Posterior cingulate gyrus (tissue), 11 donors: ENCODE data around the gene TAF1D.
"Not testable (repeated sequence)": the region's sequence is repeated elsewhere in the genome, so short reads cannot be mapped to it uniquely, and the experiment has no call there.

Source experiments
- DNase-seq, 10 donors: peaks; one replicate each; pipeline versions ENCODE4 v3.0.0 to v3.0.0-alpha.2; 2020 to 2021; ENCODE audit warnings: mixed read lengths in 3 of 10
- intact Hi-C: fragments of 100-400 bp; cut with DNase I; formaldehyde crosslinking; loops from one replicate; pipeline ENCODE4 v1.15.1; 2023

TAF1D gene, protein sequence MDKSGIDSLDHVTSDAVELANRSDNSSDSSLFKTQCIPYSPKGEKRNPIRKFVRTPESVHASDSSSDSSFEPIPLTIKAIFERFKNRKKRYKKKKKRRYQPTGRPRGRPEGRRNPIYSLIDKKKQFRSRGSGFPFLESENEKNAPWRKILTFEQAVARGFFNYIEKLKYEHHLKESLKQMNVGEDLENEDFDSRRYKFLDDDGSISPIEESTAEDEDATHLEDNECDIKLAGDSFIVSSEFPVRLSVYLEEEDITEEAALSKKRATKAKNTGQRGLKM

DNA sequence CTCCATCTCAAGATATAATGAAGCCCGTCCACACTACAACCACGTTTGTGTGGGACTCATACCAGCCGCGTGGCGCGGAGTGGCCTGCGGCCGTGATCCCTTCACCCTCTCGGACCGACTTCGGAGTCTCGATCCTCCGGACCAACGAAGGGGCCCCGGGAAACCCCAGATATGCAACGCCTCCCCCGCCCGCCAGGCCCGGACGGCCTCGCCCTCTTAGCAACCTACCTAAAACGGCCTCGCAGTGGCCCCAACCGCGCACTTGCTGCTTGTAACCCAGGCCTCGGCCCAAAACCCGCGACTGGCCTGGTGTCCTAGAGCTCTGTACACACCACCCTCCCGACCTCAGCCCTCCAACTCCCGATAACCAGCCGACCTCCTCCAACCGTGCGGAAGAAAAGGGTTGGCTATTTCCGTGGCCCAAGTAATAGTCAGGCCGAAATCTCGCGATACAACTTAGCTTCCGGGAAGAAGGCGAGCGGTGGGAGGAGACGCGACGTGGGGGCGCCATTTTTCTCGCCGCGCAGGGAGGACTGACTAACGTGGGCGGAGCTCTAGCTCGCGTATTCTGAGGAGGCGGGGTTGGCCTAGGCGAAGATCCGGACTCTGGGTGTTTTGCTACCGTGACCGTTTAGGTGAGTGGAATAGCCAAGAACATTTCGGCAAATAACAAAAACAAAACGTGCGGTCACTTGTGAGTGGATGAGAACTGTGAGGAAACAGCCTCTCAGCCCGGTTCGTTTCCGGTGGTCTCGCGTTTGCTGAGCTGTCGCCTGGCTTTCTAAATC, at the start of gene TAF1D, which contains the start of gene C11orf54:
TAF1D (minus strand) TSS at position 402 of the 788 bp plus-strand sequence. CDS start 2,191 bp downstream, outside the sequence.
C11orf54 (plus strand) TSS at position 579 of the 788 bp plus-strand sequence. CDS start 5,722 bp downstream, outside the sequence.
- intact Hi-C loops = loop anchor here (2.0 to 10.0 kb wide), 2 partner anchors 42 to 764 kb away; no protein-coding TSS in a partner anchor
- DNase-seq = peak; percentile 94 to 99 (median 95)

GRCh38 chr11:93784935-93785360, 43.7 kb upstream of the TAF1D start:
- no peak for DNase-seq
- intact Hi-C loops = no loop called here

- intact Hi-C loops = no loop called here
- peak; percentile 87 to 99 (median 94) for DNase-seq
These were observed 43.0 kb upstream of the TAF1D start, which contains the start of gene MED17 for GRCh38 chr11:93784145-93784934. Gene MED17 (plus strand): TSS chr11:93784282. CDS start chr11:93784514, 232 bp downstream.

DNA sequence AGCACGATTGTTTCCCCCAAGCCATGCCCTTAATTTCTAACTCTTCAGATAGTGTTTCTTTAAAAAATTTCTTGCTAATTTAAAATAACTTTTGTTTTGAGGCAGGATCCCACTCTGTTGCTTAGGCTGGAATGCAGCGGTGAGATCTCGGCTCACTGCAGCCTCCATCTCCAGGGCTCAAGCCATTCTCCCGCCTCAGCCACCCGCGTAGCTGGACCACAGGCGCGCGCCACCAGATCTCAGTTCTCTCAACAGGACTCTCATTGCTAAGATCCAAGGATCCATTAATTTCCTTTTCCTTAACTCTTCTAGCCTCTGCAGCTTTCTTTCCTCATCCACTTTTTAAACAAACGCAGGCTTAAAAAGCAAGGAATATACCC, 42.5 kb upstream of the TAF1D start:
- intact Hi-C loops = loop anchor here (2.0 kb wide), 1 partner anchor 43 kb away; the partner anchor contains the start of genes C11orf54 and TAF1D
- no peak for DNase-seq

- intact Hi-C loops = loop anchor here (2.0 kb wide), 1 partner anchor 43 kb away; the partner anchor contains the start of genes C11orf54 and TAF1D
- no peak for DNase-seq
These were observed 42.1 kb upstream of the TAF1D start for GRCh38 chr11:93783362-93783761.

DNA sequence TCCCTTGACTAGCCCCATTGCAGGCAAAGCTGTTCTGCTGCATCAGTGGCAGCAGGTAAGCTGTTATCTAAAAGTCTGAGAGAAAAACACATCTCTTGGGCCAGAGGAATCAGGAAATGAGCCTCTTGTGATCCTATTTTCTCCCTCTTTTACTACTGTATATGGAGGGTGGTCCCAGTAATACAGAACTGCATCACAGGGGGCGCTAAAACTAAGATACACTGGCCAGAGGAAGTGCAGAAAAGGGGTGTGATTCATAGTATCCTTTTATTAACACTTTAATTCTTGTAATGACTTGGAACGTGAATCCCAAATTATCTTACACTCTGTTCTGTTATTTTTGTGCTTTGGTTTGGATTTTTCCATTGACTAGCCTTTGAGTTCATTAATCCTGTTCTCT, 34.0 kb upstream of the TAF1D start:
- intact Hi-C loops = no loop called here
- DNase-seq = no peak

- intact Hi-C loops, DNase-seq: not testable (repeated sequence)
These were observed 33.3 kb upstream of the TAF1D start for GRCh38 chr11:93774560-93774959.

DNA sequence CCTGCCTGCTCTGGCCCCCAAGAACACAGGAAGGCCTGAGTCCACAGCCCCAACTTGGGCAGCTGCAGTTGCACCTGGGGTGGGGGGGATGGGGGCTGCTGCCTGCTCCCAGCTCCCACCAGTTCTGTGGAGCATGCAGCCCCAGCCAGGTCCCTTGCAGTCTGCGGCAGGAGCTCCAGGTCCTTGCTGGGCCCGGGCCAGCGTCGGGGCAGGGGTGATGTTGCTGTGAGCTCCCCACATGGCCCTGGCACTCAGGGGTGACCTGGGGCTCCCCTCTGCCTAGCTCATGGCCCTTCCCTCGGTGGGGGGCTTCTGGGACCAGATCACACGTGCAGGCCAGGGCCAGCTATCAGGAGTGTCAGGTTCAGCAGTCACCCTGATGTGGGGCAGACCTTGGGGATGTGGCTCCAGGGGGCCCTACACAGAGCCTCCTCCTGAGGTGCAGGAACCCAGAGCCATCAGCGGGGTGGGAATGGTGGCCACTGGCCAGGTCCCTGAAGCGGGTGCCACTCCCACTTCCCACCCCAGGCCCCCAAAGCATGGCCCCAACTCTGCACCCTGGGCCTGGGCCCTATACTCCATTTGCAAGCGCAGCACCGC, 32.4 kb upstream of the TAF1D start:
- no peak for DNase-seq
- intact Hi-C loops = no loop called here

DNA sequence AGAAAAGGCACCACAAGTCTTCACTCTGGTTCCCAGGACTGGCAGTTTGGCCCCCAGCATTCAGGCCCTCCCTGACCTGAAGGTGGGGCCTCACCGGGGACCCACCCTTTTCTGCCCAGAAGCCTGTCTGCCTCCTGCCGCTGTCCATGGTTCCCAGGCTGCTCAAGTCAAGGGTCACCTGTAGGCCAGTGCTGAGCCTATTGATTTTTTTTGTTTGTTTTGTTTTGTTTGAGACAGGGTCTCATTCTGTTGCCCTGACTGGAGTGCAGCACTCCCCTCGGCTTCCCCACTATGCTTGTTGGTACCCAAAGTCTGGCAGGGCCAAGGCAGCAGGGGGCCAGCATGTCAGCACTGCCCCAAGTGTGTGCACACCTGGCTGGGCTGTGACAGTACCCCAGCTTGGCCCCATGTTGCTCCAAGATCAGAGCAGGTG, 31.8 kb upstream of the TAF1D start:
- DNase-seq = no peak

GRCh38 chr11:93772123-93772522, 30.8 kb upstream of the TAF1D start:
- no peak for DNase-seq
- intact Hi-C loops = no loop called here

More for the DNA sequence above, 31.8 kb upstream of the TAF1D start:
- intact Hi-C loops = no loop called here

GRCh38 chr11:93770160-93770559, 28.9 kb upstream of the TAF1D start:
- intact Hi-C loops = no loop called here
- no peak for DNase-seq

GRCh38 chr11:93767018-93767417, 25.7 kb upstream of the TAF1D start:
- intact Hi-C loops = no loop called here
- no peak for DNase-seq

GRCh38 chr11:93766504-93766903, 25.2 kb upstream of the TAF1D start:
- intact Hi-C loops = no loop called here

DNA sequence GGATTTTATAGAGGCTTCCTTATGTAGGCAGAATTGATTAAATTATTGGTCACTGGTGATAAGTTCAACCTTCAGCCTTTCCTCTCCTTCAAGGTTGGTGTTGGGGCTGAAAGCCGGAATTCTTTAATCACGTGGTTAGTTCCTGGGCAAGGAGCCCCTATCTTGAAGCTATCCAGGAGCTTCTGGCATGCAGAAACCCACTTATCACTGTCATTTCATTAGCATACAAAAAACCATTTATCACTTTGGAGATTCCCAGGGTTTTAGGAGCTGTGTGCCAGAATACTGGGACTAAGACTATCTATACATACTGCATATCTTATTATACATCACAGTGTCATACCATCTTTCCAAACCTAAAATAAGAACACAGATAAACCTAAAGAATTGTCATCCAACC, 24.3 kb upstream of the TAF1D start:
- intact Hi-C loops = no loop called here
- DNase-seq = no peak

More at GRCh38 chr11:93766504-93766903, 25.2 kb upstream of the TAF1D start:
- DNase-seq = no peak

- intact Hi-C loops = no loop called here
- DNase-seq = no peak
These were observed 20.6 kb upstream of the TAF1D start for GRCh38 chr11:93761910-93762309.

- DNase-seq, intact Hi-C loops: not testable (repeated sequence)
These were observed 17.8 kb upstream of the TAF1D start for GRCh38 chr11:93759123-93759522.

GRCh38 chr11:93757924-93758865, 16.9 kb upstream of the TAF1D start:
- intact Hi-C loops = no loop called here
- peak in 1 of 10 donors; percentile 84 for DNase-seq

- intact Hi-C loops = no loop called here
- DNase-seq = no peak
These were observed 16.0 kb upstream of the TAF1D start for GRCh38 chr11:93757301-93757700.

DNA sequence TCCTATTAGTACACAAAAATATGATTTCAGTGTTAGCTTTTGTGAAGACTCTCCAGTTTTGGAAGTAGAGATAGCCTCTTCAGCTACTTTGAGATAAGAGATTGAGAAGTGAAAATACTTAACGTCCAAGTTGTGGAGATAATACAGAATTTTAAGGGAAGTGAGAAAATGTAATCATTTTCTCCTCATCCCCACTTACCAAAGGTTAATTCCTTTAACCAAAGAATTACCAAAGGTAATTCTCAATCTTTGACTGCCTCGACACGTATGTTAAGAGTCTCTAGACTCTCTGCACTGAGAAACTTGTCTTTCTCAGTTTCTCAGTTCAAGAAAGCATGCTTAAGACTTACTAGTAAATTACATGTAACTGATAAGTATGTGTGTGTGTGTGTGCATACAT, 15.5 kb upstream of the TAF1D start:
- DNase-seq = no peak
- intact Hi-C loops = no loop called here
